HFF-Myc (cell line): ENCODE results near the gene DPY19L1.
A peak's percentile ranks its signal among the peaks of the same experiment; 100 is the strongest.
"Not testable (repeated sequence)": the region's sequence is repeated elsewhere in the genome, so short reads cannot be mapped to it uniquely, and the experiment has no call there.

Experiments used
- DNase-seq: peaks from one replicate; pipeline ENCODE4 v3.0.0-alpha.2; 2011; ENCODE audit warnings: low read depth; ENCODE audit errors: extremely low read depth
- H3K4me3 ChIP-seq: replicated peaks from 2 replicates; pipeline ENCODE4 v1.5.1; 2011; ENCODE audit warnings: low read depth, mild to moderate bottlenecking, control low read depth, low read length
- TF ChIP-seq, protein P1 (sequence below): IDR thresholded peaks from 2 replicates; pipeline ENCODE4 v1.5.1; 2012; ENCODE audit warnings: mild to moderate bottlenecking, low read depth, low read length, control low read depth; ENCODE audit errors: missing control alignments

Gene DPY19L1

DNA sequence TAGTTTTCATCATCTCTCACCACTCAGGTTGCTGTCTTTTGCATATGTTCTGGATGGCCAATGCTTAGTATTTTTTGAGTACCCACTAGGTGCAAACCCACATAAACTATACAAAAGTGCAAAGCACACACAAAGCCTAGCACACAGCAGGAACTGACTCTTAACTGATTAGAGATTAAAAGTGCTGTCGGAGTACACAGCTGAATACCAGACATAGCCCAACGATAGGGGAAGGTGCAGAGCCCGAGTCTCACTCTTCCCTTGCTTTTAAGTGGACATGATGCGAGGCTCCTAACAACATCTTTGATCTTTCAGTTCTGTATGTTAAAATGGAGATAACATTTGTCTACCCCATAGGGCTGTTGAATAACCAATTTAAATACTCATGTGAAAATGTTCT lies 90.8 kb downstream of the DPY19L1 start:
- TF ChIP-seq, protein P1, sequence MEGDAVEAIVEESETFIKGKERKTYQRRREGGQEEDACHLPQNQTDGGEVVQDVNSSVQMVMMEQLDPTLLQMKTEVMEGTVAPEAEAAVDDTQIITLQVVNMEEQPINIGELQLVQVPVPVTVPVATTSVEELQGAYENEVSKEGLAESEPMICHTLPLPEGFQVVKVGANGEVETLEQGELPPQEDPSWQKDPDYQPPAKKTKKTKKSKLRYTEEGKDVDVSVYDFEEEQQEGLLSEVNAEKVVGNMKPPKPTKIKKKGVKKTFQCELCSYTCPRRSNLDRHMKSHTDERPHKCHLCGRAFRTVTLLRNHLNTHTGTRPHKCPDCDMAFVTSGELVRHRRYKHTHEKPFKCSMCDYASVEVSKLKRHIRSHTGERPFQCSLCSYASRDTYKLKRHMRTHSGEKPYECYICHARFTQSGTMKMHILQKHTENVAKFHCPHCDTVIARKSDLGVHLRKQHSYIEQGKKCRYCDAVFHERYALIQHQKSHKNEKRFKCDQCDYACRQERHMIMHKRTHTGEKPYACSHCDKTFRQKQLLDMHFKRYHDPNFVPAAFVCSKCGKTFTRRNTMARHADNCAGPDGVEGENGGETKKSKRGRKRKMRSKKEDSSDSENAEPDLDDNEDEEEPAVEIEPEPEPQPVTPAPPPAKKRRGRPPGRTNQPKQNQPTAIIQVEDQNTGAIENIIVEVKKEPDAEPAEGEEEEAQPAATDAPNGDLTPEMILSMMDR: no peak
- H3K4me3 ChIP-seq: no peak overlapping the region
- DNase-seq: no peak

GRCh38 chr7:34945894-34946477 lies 91.3 kb downstream of the DPY19L1 start:
- DNase-seq, H3K4me3 ChIP-seq: not testable (repeated sequence)

DNA sequence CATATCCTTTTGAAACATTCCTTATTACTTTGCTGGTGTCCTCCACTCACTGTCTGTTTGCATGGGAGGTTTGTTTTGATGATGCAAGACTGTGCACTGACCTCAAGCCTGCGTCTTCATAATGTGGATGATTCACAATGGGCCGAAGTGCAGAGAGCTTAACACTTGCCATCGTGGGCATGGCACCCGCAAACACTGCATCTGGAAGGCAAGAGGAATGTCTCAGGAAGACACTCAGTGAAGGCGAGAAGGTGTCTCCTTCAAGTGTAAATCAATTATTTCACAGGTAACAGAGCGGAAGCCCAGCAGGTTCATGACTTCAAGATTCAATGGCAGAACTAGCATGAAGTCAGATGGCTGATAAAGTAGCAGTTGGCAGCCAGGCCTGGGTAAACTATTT lies 98.1 kb downstream of the DPY19L1 start:
- DNase-seq: no peak
- H3K4me3 ChIP-seq: no peak overlapping the region
- TF ChIP-seq, protein P1: no peak

DNA sequence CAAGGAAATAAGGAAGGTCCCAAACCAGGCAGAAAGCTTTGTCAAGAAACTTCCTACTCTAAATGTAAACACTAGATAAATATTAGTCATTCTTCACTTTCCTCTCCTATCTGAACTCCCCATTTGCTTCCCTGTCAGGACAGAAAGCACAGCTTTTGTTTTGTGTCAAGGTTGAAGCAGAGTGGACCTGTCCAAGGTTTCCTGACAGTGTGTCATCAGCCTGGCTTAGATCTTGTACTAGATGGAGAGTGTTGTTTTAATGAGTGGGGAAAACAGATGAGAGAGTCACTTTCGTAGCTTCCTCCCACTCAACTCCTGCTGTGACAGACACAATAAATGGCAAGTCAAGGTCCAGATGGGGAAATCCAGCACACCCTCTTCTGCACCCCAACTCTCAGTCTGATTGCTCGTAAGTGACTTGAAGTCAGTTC lies 101.5 kb downstream of the DPY19L1 start:
- not testable (repeated sequence) for DNase-seq, H3K4me3 ChIP-seq

DNA sequence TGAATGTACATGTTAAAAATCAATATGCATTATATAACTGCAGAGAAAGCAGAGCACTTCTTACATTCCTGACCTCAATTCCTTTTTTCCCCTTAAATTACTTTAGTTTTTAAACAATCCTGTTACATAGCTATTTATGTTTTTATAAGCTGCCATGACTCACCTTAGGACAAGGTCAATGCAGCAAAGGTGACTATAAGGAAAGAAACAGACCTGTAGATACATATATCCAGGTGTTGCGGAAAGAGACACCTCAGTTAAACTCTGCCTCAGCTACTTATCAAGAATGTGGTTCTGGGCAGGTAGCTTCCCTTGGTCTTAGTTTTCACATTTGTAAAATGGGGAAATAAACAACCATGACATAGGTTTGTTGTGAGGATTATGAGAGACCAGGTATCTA lies 105.5 kb downstream of the DPY19L1 start:
- TF ChIP-seq, protein P1: no peak
- H3K4me3 ChIP-seq: no peak overlapping the region
- DNase-seq: no peak

DNA sequence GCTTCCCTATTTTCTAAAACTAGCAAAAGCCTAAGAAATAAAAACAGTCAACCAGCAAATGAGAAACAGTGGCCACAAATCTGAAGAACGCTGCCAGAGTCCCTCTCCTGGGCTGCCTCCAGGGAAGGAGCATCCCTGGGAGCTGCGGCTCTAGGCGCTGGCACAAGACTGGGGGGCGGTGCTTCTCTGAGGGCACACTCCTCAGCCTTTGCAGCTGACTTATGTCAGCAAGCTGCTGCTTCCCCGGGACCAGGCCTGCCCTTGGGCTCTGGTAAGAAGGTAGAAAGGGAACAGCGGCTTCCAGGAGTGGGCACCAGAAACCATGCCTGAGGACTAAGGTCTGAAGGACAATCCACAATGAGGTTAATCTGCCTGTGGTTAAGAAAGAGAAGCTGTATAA lies 107.5 kb downstream of the DPY19L1 start:
- H3K4me3 ChIP-seq, DNase-seq: not testable (repeated sequence)

GRCh38 chr7:34928560-34928959 lies 108.7 kb downstream of the DPY19L1 start:
- TF ChIP-seq, protein P1: no peak
- no peak for DNase-seq

DNA sequence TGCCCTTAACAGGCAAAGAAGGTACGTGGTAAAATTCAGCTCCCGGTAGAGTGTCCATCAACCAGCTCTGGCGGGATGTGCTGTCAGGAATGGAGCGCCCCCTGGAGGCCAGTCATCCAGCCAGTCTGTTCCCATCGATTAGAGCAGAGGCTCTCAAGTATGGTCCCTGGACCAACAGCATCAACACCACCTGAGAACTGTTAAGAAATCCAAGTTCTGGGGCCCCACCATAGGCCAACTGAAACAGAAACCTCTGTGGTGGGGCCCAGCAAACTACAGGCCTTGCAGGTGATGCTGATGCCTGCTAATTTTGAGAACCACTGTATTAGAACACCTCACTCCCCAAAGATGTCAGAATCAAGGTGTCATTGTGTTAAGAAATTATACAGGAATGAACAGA lies 109.2 kb downstream of the DPY19L1 start:
- H3K4me3 ChIP-seq: no peak overlapping the region
- TF ChIP-seq, protein P1: peak; percentile 72
- DNase-seq: no peak

More at GRCh38 chr7:34928560-34928959, 108.7 kb downstream of the DPY19L1 start:
- H3K4me3 ChIP-seq: no peak overlapping the region

- not testable (repeated sequence) for H3K4me3 ChIP-seq, DNase-seq
Measured at GRCh38 chr7:34920470-34920869, 116.8 kb downstream of the DPY19L1 start.

DNA sequence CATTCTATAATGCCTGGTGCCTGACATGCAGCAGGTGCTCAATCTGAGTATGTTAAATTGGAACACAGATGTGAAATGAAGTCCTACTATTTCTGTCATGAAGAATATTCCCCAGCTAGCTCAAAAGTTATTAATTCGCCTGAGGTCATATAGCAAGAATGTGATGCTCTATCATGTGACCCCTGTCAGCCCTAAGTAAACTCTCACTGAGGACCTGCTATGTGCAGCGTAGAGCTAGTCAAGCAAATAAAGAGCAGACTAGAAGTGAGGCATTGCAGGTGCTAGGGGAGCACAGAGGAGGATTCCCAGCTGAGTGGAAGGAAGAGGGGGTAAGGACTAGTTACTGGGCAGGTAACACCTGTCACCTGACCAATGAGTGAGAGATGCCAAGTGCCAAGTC lies 118.2 kb downstream of the DPY19L1 start:
- not testable (repeated sequence) for H3K4me3 ChIP-seq, DNase-seq

DNA sequence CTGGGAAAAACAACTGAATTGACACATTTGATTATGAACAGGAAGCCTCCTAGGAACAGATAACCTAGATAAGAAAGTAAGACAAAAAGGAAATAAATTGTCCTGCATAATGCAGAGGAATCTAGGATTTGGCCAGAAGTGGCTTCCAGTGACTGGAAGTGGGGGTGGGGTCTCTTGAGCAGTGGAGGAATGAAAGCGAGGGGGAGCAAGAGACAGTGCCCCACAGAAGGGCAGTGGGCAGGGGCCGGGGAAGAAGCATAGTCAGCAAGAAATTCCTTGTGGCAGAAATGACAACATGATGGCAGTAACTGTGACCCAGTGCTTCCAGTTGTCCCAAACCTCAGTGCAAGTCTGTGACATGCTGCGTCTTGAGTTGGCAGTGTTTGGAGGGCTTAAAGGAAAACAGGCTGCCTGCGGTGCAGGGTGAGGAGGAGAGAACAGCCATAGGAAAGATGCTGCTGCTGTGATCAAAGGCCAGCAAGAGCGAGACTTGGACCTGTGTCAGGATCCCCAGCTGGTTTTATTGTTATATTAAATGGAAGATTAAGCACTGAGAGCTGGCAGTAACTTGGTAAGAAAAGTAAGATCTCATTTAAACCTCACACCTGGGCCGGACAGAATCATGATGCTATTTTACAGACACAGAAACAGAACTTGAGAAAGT lies 119.0 kb downstream of the DPY19L1 start:
- not testable (repeated sequence) for DNase-seq, H3K4me3 ChIP-seq

DNA sequence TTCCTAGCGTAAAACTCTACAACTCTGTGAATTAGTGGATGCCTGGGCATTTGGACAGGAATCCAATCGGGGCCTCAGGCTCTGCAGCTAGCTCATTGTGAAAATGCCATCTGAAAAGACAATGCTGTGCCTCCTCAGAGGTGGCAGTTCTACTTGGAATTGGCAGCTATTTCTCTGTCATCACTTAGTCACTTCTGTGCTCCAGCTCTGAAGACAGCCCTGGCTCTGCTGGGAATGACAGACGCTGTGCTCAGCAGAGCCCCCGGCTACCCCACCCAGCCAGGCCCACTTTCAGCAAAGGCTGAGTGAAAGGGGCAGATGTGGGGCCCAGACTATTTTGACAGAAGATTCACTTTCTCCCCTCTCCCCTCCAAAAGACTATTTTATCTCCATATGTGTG lies 119.8 kb downstream of the DPY19L1 start:
- not testable (repeated sequence) for DNase-seq, H3K4me3 ChIP-seq
